CD8-positive, alpha-beta memory T cell (primary cell): ENCODE measurements around the gene MYMK. TPM values are rescaled to one million over a fixed set of nuclear protein-coding genes. Genes with fewer than 3 reads are reported as not detected.

Experiments
- CTCF ChIA-PET: fragments of 350-600 bp; sonication (Branson Sonifier 250); formaldehyde crosslinking; loops from one replicate; lab custom pipeline; 2021; ENCODE audit warnings: antibody characterized with exemption; lab: Charles Lee
- POLR2A ChIA-PET: fragments of 350-600 bp; sonication (Branson Sonifier 250); formaldehyde crosslinking; loops from one replicate; lab custom pipeline; 2021; ENCODE audit warnings: antibody characterized with exemption; lab: Charles Lee
- DNase-seq, 5 donors: peaks; one replicate each; pipeline versions ENCODE4 v3.0.0 to v3.0.0-alpha.2; 2020 to 2022; ENCODE audit warnings: mixed read lengths in 1 of 5
- H3K27ac ChIP-seq: one replicate; pipeline ENCODE4 v1.7.0; 2013; ENCODE audit warnings: low read depth, mild to moderate bottlenecking, low read length, moderate library complexity
- H3K27me3 ChIP-seq: 2 replicates; pipeline ENCODE4 v1.7.0; 2013; ENCODE audit warnings: low read length, mild to moderate bottlenecking; ENCODE audit not compliant: insufficient read depth, poor library complexity, severe bottlenecking
- H3K36me3 ChIP-seq: 2 replicates; pipeline ENCODE4 v1.7.0; 2013; ENCODE audit warnings: mild to moderate bottlenecking, low read length, moderate library complexity; ENCODE audit not compliant: insufficient read depth
- H3K4me1 ChIP-seq: 2 replicates; pipeline ENCODE4 v1.7.0; 2013; ENCODE audit warnings: mild to moderate bottlenecking, low read length, moderate library complexity; ENCODE audit not compliant: insufficient read depth
- H3K4me3 ChIP-seq: 2 replicates; pipeline ENCODE4 v1.7.0; 2013; ENCODE audit warnings: mild to moderate bottlenecking, low read length
- H3K9me3 ChIP-seq: 2 replicates; pipeline ENCODE4 v1.7.0; 2013; ENCODE audit warnings: mild to moderate bottlenecking, low read length
- H3K27ac Mint-ChIP-seq, 8 donors: one replicate each; pipeline ENCODE4 v1.8.0; 2020 to 2021; ENCODE audit warnings: mixed read lengths in 8 of 8, mild to moderate bottlenecking in 6 of 8, inconsistent platforms in 3 of 8, moderate library complexity in 3 of 8
- H3K27me3 Mint-ChIP-seq, 2 donors: one replicate each; pipeline ENCODE4 v1.8.0; 2020 to 2021; ENCODE audit warnings: mixed read lengths in 2 of 2, mild to moderate bottlenecking in 1 of 2, moderate library complexity in 1 of 2
- H3K36me3 Mint-ChIP-seq, 3 donors: one replicate each; pipeline ENCODE4 v1.8.0; 2020 to 2021; ENCODE audit warnings: mixed read lengths in 3 of 3, inconsistent platforms in 1 of 3, mild to moderate bottlenecking in 1 of 3
- H3K4me1 Mint-ChIP-seq, 3 donors: one replicate each; pipeline ENCODE4 v1.8.0; 2020 to 2021; ENCODE audit warnings: mixed read lengths in 3 of 3, inconsistent platforms in 1 of 3, mild to moderate bottlenecking in 1 of 3
- H3K4me3 Mint-ChIP-seq, 7 donors: one replicate each; pipeline ENCODE4 v1.8.0; 2020 to 2021; ENCODE audit warnings: mixed read lengths in 7 of 7, mild to moderate bottlenecking in 6 of 7, moderate library complexity in 4 of 7, inconsistent platforms in 2 of 7
- H3K9me3 Mint-ChIP-seq, 5 donors: one replicate each; pipeline ENCODE4 v1.8.0; 2020 to 2022; ENCODE audit warnings: mixed read lengths in 5 of 5, mild to moderate bottlenecking in 3 of 5, moderate library complexity in 2 of 5, inconsistent platforms in 1 of 5
- polyA plus RNA-seq: library from polyadenylated mRNA; unstranded; fragments of 300-500 nt; fragmentation: Illumina TruSeq; gene quantifications from one replicate; pipeline ENCODE4 v1.2.3, GENCODE V29; 2021
- total RNA-seq, 2 experiments: library from RNA; stranded (reverse); gene quantifications; one replicate each; pipeline ENCODE4 v1.2.3, GENCODE V29; 2021

Gene MYMK
- total and polyA plus RNA-seq, 3 experiments from 2014 or later: not detected

- Mint-ChIP-seq H3K27me3 (peaks cover 17% of the 10 kb centered on the region in 2 donors), H3K9me3 (peaks cover 10 to 23% (median 20%) of the 10 kb centered on the region in 5 donors), H3K36me3 (peaks cover 0 to 19% (median 0%) of the 10 kb centered on the region in 3 donors), H3K4me1 (peaks cover 10 to 12% (median 12%) of the 10 kb centered on the region in 3 donors), H3K4me3 (no peak overlapping the region), H3K27ac (no peak overlapping the region)
- Histone ChIP-seq H3K4me3 (no peak overlapping the region), H3K27me3 (no peaks in the 10 kb centered on the region), H3K4me1 (peaks cover 27% of the 10 kb centered on the region), H3K27ac (no peak overlapping the region), H3K9me3 (no peaks in the 10 kb centered on the region), H3K36me3 (no peaks in the 10 kb centered on the region)
- DNase-seq: no peak
- ChIA-PET CTCF (no interaction called here), POLR2A (no interaction called here)
These were observed 19.5 kb downstream of the MYMK start for GRCh38 chr9:133505186-133505830.

- no peaks in the 10 kb centered on the region for H3K4me1 ChIP-seq
- DNase-seq: no peak
- no peaks in the 10 kb centered on the region for H3K36me3 ChIP-seq
- H3K36me3 Mint-ChIP-seq: peaks cover 0 to 19% (median 2%) of the 10 kb centered on the region in 3 donors
- no peaks in the 10 kb centered on the region for H3K4me1 Mint-ChIP-seq
- H3K27ac ChIP-seq: no peak overlapping the region
- H3K27me3 Mint-ChIP-seq: peaks cover 20 to 34% of the 10 kb centered on the region in 2 donors
- no peaks in the 10 kb centered on the region for H3K9me3 ChIP-seq
- ChIA-PET CTCF (no interaction called here), POLR2A (no interaction called here)
- H3K4me3 ChIP-seq: no peak overlapping the region
- H3K27me3 ChIP-seq: no peaks in the 10 kb centered on the region
- H3K4me3 Mint-ChIP-seq: no peak overlapping the region
- H3K27ac Mint-ChIP-seq: no peak overlapping the region
- peaks cover 10 to 23% (median 20%) of the 10 kb centered on the region in 5 donors for H3K9me3 Mint-ChIP-seq
These were observed 22.6 kb downstream of the MYMK start for GRCh38 chr9:133502112-133502511.

DNA sequence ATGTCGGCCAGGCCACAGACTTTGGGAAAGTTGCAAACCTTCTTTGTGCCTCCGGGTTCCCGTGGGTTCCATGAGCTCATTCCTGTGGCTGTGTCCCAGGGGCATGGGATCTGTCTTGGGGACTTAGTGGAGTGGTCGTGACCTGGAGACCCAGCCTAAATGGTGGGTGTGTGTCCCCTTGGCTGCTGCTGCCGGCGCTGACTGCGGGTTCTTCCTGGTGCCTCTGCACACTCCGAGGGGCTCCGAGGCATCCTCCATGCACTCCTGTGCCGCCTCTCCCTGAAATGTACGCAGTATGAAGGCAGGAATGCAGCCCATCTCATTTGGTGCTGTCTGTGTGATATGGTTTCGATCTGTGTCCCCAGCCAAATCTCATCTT is 24.9 kb downstream of the MYMK start:
- Histone ChIP-seq H3K36me3 (no peaks in the 10 kb centered on the region), H3K9me3 (no peaks in the 10 kb centered on the region), H3K4me1 (no peaks in the 10 kb centered on the region), H3K4me3 (no peak overlapping the region), H3K27ac (no peak overlapping the region), H3K27me3 (no peaks in the 10 kb centered on the region)
- POLR2A ChIA-PET: no interaction called here
- H3K9me3 Mint-ChIP-seq: peaks cover 10 to 23% (median 20%) of the 10 kb centered on the region in 5 donors
- CTCF ChIA-PET: no interaction called here
- H3K27me3 Mint-ChIP-seq: peaks cover 20 to 34% of the 10 kb centered on the region in 2 donors
- no peak overlapping the region for H3K4me3 Mint-ChIP-seq
- no peak overlapping the region for H3K27ac Mint-ChIP-seq
- no peak for DNase-seq
- no peaks in the 10 kb centered on the region for H3K4me1 Mint-ChIP-seq
- peaks cover 0 to 19% (median 2%) of the 10 kb centered on the region in 3 donors for H3K36me3 Mint-ChIP-seq

GRCh38 chr9:133499132-133499891 is 25.4 kb downstream of the MYMK start:
- Histone ChIP-seq H3K4me1 (no peaks in the 10 kb centered on the region), H3K9me3 (no peaks in the 10 kb centered on the region), H3K27ac (no peak overlapping the region), H3K27me3 (no peaks in the 10 kb centered on the region), H3K36me3 (no peaks in the 10 kb centered on the region), H3K4me3 (no peak overlapping the region)
- H3K27ac Mint-ChIP-seq: no peak overlapping the region
- peaks cover 0 to 19% (median 2%) of the 10 kb centered on the region in 3 donors for H3K36me3 Mint-ChIP-seq
- H3K4me1 Mint-ChIP-seq: no peaks in the 10 kb centered on the region
- no peak overlapping the region for H3K4me3 Mint-ChIP-seq
- ChIA-PET CTCF (no interaction called here), POLR2A (no interaction called here)
- no peak for DNase-seq
- peaks cover 10 to 23% (median 20%) of the 10 kb centered on the region in 5 donors for H3K9me3 Mint-ChIP-seq
- peaks cover 20 to 34% of the 10 kb centered on the region in 2 donors for H3K27me3 Mint-ChIP-seq

- Histone ChIP-seq H3K9me3 (no peaks in the 10 kb centered on the region), H3K36me3 (no peaks in the 10 kb centered on the region), H3K27me3 (no peaks in the 10 kb centered on the region), H3K4me1 (no peaks in the 10 kb centered on the region), H3K27ac (no peak overlapping the region), H3K4me3 (no peak overlapping the region)
- ChIA-PET POLR2A (no interaction called here), CTCF (interaction anchor here (2.6 kb wide), 1 partner anchor 311 kb away, joined by 8 read pairs; no protein-coding TSS in a partner anchor)
- DNase-seq: no peak
- Mint-ChIP-seq H3K4me1 (no peaks in the 10 kb centered on the region), H3K27me3 (peaks cover 15 to 20% of the 10 kb centered on the region in 2 donors), H3K9me3 (peaks cover 4 to 13% (median 12%) of the 10 kb centered on the region in 5 donors), H3K36me3 (peaks cover 0 to 13% (median 2%) of the 10 kb centered on the region in 3 donors), H3K27ac (no peak overlapping the region), H3K4me3 (no peak overlapping the region)
These were observed 27.6 kb downstream of the MYMK start for GRCh38 chr9:133496861-133497842.

- Histone ChIP-seq H3K27me3 (peaks cover 4% of the 10 kb centered on the region), H3K27ac (no peak overlapping the region), H3K4me3 (no peak overlapping the region), H3K36me3 (no peaks in the 10 kb centered on the region), H3K9me3 (no peaks in the 10 kb centered on the region), H3K4me1 (no peaks in the 10 kb centered on the region)
- DNase-seq: no peak
- POLR2A ChIA-PET: no interaction called here
- H3K4me3 Mint-ChIP-seq: no peak overlapping the region
- H3K36me3 Mint-ChIP-seq: peaks cover 0 to 2% (median under 1%) of the 10 kb centered on the region in 3 donors
- H3K9me3 Mint-ChIP-seq: peaks cover 0 to under 1% (median 0%) of the 10 kb centered on the region in 5 donors
- CTCF ChIA-PET: interaction anchor here (1.1 to 2.6 kb wide), 3 partner anchors 9 to 310 kb away, joined by 3 to 8 read pairs (median 6); no protein-coding TSS in a partner anchor
- no peak overlapping the region for H3K27ac Mint-ChIP-seq
- H3K4me1 Mint-ChIP-seq: no peaks in the 10 kb centered on the region
- peaks cover 5 to 18% of the 10 kb centered on the region in 2 donors for H3K27me3 Mint-ChIP-seq
These were observed 29.1 kb downstream of the MYMK start for GRCh38 chr9:133495327-133496293.
